ENCODE results near the gene PRRT2. TPM values are rescaled to one million over a fixed set of nuclear protein-coding genes. Genes with fewer than 3 reads are reported as not detected.

The PRRT2 gene
- total RNA-seq, 4 donors from 2014 or later: 1.1 to 6.8 (median 3.7) TPM; not detected in 1

DNA sequence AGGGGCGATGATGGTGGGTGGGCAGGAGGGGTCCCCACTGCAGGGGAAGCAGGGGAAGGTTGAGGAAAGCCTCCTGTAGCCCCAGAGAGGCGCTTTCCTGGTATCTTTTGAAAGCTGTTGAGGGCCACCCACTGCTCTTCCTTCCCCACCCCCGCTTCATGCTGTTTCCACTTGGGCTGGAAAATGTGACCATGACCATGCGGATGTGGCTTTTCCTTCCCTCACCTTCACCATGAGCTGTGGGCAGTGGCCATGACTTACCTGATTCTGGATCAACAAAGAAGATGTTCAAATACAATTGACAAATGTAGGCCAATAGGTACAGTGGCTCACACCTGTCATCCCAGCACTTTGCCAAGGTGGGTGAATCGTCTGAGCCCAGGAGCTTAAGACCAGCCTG is 22.1 kb downstream of the PRRT2 start:
- peaks cover 12% of the 10 kb centered on the region for H3K4me1 ChIP-seq
- H3K36me3 ChIP-seq: peaks cover 76% of the 10 kb centered on the region
- no peak for DNase-seq (ENCODE audit: low spot score in 2 of 2)
- no peak overlapping the region for H3K4me3 ChIP-seq
- no peaks in the 10 kb centered on the region for H3K27me3 ChIP-seq
- TF ChIP-seq POLR2AphosphoS5 (IDR thresholded peaks at IDR 0.05) (no peak), POLR2A (IDR thresholded peaks at IDR 0.05) (no peak), CTCF (IDR thresholded peaks at IDR 0.05) (no peak), EP300 (IDR thresholded peaks at IDR 0.05) (no peak)
- H3K27ac ChIP-seq: no peak overlapping the region
- no peaks in the 10 kb centered on the region for H3K9me3 ChIP-seq
- 100% methylated on average over 5 of the region's 5 CpGs for WGBS

GRCh38 chr16:29835926-29836325 is 23.9 kb downstream of the PRRT2 start:
- Histone ChIP-seq H3K9me3 (no peaks in the 10 kb centered on the region), H3K27me3 (no peaks in the 10 kb centered on the region), H3K4me1 (peaks cover 7% of the 10 kb centered on the region), H3K36me3 (peaks cover 86% of the 10 kb centered on the region), H3K4me3 (no peak overlapping the region), H3K27ac (no peak overlapping the region)
- DNase-seq (ENCODE audit: low spot score in 2 of 2): no peak
- no peak for TF ChIP-seq POLR2A (IDR thresholded peaks at IDR 0.05)
- no peak for TF ChIP-seq POLR2AphosphoS5 (IDR thresholded peaks at IDR 0.05)
- 88% methylated on average over 7 of the region's 7 CpGs for WGBS

- H3K36me3 ChIP-seq: peaks cover 86% of the 10 kb centered on the region
- H3K9me3 ChIP-seq: no peaks in the 10 kb centered on the region
- DNase-seq (ENCODE audit: low spot score in 2 of 2): no peak
- no peak overlapping the region for H3K4me3 ChIP-seq
- no peak for TF ChIP-seq POLR2AphosphoS5 (IDR thresholded peaks at IDR 0.05)
- no peak for TF ChIP-seq CTCF (IDR thresholded peaks at IDR 0.05)
- TF ChIP-seq POLR2A (IDR thresholded peaks at IDR 0.05): no peak
- TF ChIP-seq EP300 (IDR thresholded peaks at IDR 0.05): no peak
- 92% methylated on average over 15 of the region's 15 CpGs for WGBS
- no peak overlapping the region for H3K27ac ChIP-seq
- no peaks in the 10 kb centered on the region for H3K27me3 ChIP-seq
- H3K4me1 ChIP-seq: peaks cover under 1% of the 10 kb centered on the region
Observed at GRCh38 chr16:29836623-29837022, 24.6 kb downstream of the PRRT2 start.

- 95% methylated on average over 5 of the region's 5 CpGs for WGBS
- H3K36me3 ChIP-seq: peaks cover 90% of the 10 kb centered on the region
Observed at GRCh38 chr16:29837841-29838240, 25.8 kb downstream of the PRRT2 start.

DNA sequence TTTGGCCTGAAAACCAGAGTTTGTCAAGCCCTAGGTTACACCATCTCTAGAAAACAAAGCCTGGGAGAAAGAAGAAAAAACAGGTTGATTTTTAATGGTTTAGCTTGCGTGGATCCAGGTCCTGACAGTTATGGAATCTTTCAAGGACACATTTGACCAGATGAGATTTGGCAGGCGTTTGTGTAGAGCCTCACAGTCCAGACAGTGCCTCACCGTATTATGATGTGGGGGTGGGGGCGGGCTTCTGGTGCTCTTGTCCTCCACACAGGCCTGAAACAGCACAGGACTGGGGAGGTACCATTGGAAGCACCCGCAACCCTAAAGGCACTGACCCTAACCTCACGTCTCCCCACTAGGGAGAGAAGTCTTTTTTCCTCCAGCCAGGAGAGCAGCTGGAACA is 27.8 kb downstream of the PRRT2 start:
- no peaks in the 10 kb centered on the region for H3K27me3 ChIP-seq
- H3K4me3 ChIP-seq: no peak overlapping the region
- H3K4me1 ChIP-seq: no peaks in the 10 kb centered on the region
- TF ChIP-seq CTCF (IDR thresholded peaks at IDR 0.05): no peak
- TF ChIP-seq POLR2AphosphoS5 (IDR thresholded peaks at IDR 0.05): no peak
- TF ChIP-seq EP300 (IDR thresholded peaks at IDR 0.05): no peak
- no peak for TF ChIP-seq POLR2A (IDR thresholded peaks at IDR 0.05)
- H3K9me3 ChIP-seq: no peaks in the 10 kb centered on the region
- H3K27ac ChIP-seq: no peak overlapping the region
- DNase-seq (ENCODE audit: low spot score in 2 of 2): no peak
- 90% methylated on average over 6 of the region's 6 CpGs for WGBS
- H3K36me3 ChIP-seq: peaks cover 85% of the 10 kb centered on the region

More at GRCh38 chr16:29837841-29838240, 25.8 kb downstream of the PRRT2 start:
- no peaks in the 10 kb centered on the region for H3K9me3 ChIP-seq
- H3K4me1 ChIP-seq: no peaks in the 10 kb centered on the region
- DNase-seq (ENCODE audit: low spot score in 2 of 2): no peak
- no peak for TF ChIP-seq EP300 (IDR thresholded peaks at IDR 0.05)
- no peak for TF ChIP-seq POLR2AphosphoS5 (IDR thresholded peaks at IDR 0.05)
- no peak for TF ChIP-seq CTCF (IDR thresholded peaks at IDR 0.05)
- no peak for TF ChIP-seq POLR2A (IDR thresholded peaks at IDR 0.05)
- H3K27ac ChIP-seq: no peak overlapping the region
- H3K4me3 ChIP-seq: no peak overlapping the region
- no peaks in the 10 kb centered on the region for H3K27me3 ChIP-seq

- no peaks in the 10 kb centered on the region for H3K4me1 ChIP-seq
- H3K36me3 ChIP-seq: peaks cover 86% of the 10 kb centered on the region
- H3K27me3 ChIP-seq: no peaks in the 10 kb centered on the region
- no peak for DNase-seq (ENCODE audit: low spot score in 2 of 2)
- no peak for TF ChIP-seq EP300 (IDR thresholded peaks at IDR 0.05)
- TF ChIP-seq POLR2AphosphoS5 (IDR thresholded peaks at IDR 0.05): no peak
- TF ChIP-seq CTCF (IDR thresholded peaks at IDR 0.05): no peak
- TF ChIP-seq POLR2A (IDR thresholded peaks at IDR 0.05): no peak
- 92% methylated on average over 9 of the region's 10 CpGs for WGBS
- H3K9me3 ChIP-seq: no peaks in the 10 kb centered on the region
- no peak overlapping the region for H3K27ac ChIP-seq
- no peak overlapping the region for H3K4me3 ChIP-seq
Observed at GRCh38 chr16:29840240-29840639, 28.2 kb downstream of the PRRT2 start.
